ENCODE measurements around the gene SH3PXD2A. TPM values are rescaled to one million over a fixed set of nuclear protein-coding genes. Genes with fewer than 3 reads are reported as not detected.

The SH3PXD2A gene
- total and polyA plus RNA-seq, 9 of the 15 experiments (the other 6 are each of a cell fraction or from before 2014, with no cell fraction given), result 0.41 to 9.3 (median 2.5) TPM

DNA sequence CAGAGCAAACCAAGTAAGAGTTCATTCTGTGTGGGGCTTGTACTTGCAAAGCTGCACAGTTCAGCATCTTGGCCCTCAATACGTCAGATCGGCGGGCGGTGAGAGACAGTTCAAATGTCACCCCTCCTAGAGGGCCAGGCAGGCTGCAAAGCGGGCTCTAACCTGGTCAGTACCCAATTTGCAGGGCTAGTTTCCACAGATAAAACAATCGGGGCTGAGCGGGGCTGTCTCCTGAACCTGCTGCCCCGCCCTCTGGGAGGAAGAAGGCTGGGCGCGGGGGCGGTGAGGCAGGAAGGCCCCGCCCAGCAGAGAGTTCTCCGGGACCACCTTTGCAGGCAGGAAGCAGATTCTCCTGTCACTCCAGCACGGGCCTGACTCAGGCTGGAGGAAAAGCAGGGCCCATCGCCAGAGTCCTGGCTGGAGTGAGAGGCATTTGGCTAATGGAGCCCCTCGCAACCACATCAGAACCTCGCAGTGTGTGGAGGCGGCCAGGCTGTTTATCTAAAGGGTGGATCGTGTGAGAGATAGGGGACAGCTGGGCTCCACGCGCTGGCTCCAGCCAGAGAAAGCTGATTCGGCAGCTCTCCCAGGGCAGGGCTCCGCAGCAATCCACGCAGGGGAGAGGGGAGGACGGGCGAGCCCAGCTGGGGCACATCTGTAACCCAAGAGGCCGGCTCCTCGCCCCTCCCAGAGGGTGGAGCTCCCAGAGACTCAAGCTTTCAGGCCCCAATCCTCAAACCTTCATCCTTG, 83.1 kb downstream of the SH3PXD2A start (continued):
- no peak for TF ChIP-seq ASH1L (IDR thresholded peaks at IDR 0.05; ENCODE audit: borderline replicate concordance, low read depth, partially characterized antibody)
- TF ChIP-seq KAT2B (IDR thresholded peaks at IDR 0.05; ENCODE audit: low read depth, low read length), result no peak
- TF ChIP-seq TEAD1 (CRISPR knock-in tag; IDR thresholded peaks at IDR 0.05), result no peak
- TF ChIP-seq HSF4 (CRISPR knock-in tag; IDR thresholded peaks at IDR 0.05; ENCODE audit: borderline replicate concordance), result no peak
- no peak for TF ChIP-seq HNRNPH1 (optimal IDR thresholded peaks at IDR 0.05; ENCODE audit: low read depth, low read length)
- TF ChIP-seq, protein P1, sequence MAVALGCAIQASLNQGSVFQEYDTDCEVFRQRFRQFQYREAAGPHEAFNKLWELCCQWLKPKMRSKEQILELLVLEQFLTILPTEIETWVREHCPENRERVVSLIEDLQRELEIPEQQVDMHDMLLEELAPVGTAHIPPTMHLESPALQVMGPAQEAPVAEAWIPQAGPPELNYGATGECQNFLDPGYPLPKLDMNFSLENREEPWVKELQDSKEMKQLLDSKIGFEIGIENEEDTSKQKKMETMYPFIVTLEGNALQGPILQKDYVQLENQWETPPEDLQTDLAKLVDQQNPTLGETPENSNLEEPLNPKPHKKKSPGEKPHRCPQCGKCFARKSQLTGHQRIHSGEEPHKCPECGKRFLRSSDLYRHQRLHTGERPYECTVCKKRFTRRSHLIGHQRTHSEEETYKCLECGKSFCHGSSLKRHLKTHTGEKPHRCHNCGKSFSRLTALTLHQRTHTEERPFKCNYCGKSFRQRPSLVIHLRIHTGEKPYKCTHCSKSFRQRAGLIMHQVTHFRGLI (CRISPR knock-in tag; IDR thresholded peaks at IDR 0.05), result no peak
- TF ChIP-seq, protein P2, sequence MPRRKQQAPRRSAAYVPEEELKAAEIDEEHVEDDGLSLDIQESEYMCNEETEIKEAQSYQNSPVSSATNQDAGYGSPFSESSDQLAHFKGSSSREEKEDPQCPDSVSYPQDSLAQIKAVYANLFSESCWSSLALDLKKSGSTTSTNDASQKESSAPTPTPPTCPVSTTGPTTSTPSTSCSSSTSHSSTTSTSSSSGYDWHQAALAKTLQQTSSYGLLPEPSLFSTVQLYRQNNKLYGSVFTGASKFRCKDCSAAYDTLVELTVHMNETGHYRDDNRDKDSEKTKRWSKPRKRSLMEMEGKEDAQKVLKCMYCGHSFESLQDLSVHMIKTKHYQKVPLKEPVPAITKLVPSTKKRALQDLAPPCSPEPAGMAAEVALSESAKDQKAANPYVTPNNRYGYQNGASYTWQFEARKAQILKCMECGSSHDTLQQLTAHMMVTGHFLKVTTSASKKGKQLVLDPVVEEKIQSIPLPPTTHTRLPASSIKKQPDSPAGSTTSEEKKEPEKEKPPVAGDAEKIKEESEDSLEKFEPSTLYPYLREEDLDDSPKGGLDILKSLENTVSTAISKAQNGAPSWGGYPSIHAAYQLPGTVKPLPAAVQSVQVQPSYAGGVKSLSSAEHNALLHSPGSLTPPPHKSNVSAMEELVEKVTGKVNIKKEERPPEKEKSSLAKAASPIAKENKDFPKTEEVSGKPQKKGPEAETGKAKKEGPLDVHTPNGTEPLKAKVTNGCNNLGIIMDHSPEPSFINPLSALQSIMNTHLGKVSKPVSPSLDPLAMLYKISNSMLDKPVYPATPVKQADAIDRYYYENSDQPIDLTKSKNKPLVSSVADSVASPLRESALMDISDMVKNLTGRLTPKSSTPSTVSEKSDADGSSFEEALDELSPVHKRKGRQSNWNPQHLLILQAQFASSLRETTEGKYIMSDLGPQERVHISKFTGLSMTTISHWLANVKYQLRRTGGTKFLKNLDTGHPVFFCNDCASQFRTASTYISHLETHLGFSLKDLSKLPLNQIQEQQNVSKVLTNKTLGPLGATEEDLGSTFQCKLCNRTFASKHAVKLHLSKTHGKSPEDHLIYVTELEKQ (CRISPR knock-in tag; IDR thresholded peaks at IDR 0.05), result no peak
- TF ChIP-seq, protein P3, sequence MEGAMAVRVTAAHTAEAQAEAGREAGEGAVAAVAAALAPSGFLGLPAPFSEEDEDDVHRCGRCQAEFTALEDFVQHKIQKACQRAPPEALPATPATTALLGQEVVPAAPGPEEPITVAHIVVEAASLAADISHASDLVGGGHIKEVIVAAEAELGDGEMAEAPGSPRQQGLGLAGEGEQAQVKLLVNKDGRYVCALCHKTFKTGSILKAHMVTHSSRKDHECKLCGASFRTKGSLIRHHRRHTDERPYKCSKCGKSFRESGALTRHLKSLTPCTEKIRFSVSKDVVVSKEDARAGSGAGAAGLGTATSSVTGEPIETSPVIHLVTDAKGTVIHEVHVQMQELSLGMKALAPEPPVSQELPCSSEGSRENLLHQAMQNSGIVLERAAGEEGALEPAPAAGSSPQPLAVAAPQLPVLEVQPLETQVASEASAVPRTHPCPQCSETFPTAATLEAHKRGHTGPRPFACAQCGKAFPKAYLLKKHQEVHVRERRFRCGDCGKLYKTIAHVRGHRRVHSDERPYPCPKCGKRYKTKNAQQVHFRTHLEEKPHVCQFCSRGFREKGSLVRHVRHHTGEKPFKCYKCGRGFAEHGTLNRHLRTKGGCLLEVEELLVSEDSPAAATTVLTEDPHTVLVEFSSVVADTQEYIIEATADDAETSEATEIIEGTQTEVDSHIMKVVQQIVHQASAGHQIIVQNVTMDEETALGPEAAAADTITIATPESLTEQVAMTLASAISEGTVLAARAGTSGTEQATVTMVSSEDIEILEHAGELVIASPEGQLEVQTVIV (CRISPR knock-in tag; IDR thresholded peaks at IDR 0.05; ENCODE audit: borderline replicate concordance), result no peak
- TF ChIP-seq FOXA3 (CRISPR knock-in tag; conservative IDR thresholded peaks at IDR 0.05 in 1 of 2, IDR thresholded peaks at IDR 0.05 in 1 of 2), result no peak
- no peak for TF ChIP-seq ILK (tag; IDR thresholded peaks at IDR 0.05; ENCODE audit: borderline replicate concordance, low read depth)
- no peak for TF ChIP-seq TGIF2 (CRISPR knock-in tag; IDR thresholded peaks at IDR 0.05)
- TF ChIP-seq NCOR1 (IDR thresholded peaks at IDR 0.05), result peak; percentile 27; the same call in 1 of the 2 replicates
- no peak for TF ChIP-seq ZNF23 (CRISPR knock-in tag; IDR thresholded peaks at IDR 0.05)
- no peak for TF ChIP-seq FOXM1 (IDR thresholded peaks at IDR 0.05; ENCODE audit: low read depth)
- TF ChIP-seq FOXM1 (CRISPR knock-in tag; IDR thresholded peaks at IDR 0.05; ENCODE audit: low read depth), result no peak
- no peak for TF ChIP-seq TCF7L2 (IDR thresholded peaks at IDR 0.05; ENCODE audit: low read depth, low read length)
- TF ChIP-seq, protein P4, sequence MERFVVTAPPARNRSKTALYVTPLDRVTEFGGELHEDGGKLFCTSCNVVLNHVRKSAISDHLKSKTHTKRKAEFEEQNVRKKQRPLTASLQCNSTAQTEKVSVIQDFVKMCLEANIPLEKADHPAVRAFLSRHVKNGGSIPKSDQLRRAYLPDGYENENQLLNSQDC (CRISPR knock-in tag; IDR thresholded peaks at IDR 0.05), result no peak
- TF ChIP-seq, protein P5, sequence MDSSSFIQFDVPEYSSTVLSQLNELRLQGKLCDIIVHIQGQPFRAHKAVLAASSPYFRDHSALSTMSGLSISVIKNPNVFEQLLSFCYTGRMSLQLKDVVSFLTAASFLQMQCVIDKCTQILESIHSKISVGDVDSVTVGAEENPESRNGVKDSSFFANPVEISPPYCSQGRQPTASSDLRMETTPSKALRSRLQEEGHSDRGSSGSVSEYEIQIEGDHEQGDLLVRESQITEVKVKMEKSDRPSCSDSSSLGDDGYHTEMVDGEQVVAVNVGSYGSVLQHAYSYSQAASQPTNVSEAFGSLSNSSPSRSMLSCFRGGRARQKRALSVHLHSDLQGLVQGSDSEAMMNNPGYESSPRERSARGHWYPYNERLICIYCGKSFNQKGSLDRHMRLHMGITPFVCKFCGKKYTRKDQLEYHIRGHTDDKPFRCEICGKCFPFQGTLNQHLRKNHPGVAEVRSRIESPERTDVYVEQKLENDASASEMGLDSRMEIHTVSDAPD (CRISPR knock-in tag; IDR thresholded peaks at IDR 0.05), result no peak

Measured in K562 (cell line).